Esophagus muscularis mucosa (tissue), 4 donors: ENCODE measurements around the gene C11orf21. TPM values are rescaled to one million over a fixed set of nuclear protein-coding genes. Genes with fewer than 3 reads are reported as not detected.
A peak's percentile ranks its signal among the peaks of the same experiment; 100 is the strongest.

Source experiments
- DNase-seq: peaks from one replicate; pipeline ENCODE4 v3.0.0-alpha.2; 2017; ENCODE audit errors: extremely low spot score
- H3K27ac ChIP-seq, 4 donors: fragments of 200-600 bp; sonication (generic); replicated peaks in 1 of 4; 1 replicate in 3 of 4; 2 replicates in 1 of 4; pipeline ENCODE4 v1.5.1; 2016 to 2019; ENCODE audit warnings: mild to moderate bottlenecking in 1 of 4
- H3K27me3 ChIP-seq, 4 donors: fragments of 200-600 bp; sonication (generic); one replicate each; pipeline versions ENCODE4 v1.5.1 to v1.6.0; 2016 to 2019
- H3K36me3 ChIP-seq, 4 donors: fragments of 200-600 bp; sonication (generic); one replicate each; pipeline ENCODE4 v1.5.1; 2016 to 2019
- H3K4me1 ChIP-seq, 4 donors: fragments of 200-600 bp; sonication (generic); one replicate each; pipeline ENCODE4 v1.5.1; 2016 to 2019
- H3K4me3 ChIP-seq, 4 donors: fragments of 200-600 bp; sonication (generic); 1 replicate in 2 of 4; 2 replicates in 2 of 4; pipeline ENCODE4 v1.5.1; 2016 to 2019; ENCODE audit warnings: mild to moderate bottlenecking in 4 of 4, moderate library complexity in 1 of 4
- H3K9me3 ChIP-seq, 4 donors: fragments of 200-600 bp; sonication (generic); 1 replicate in 3 of 4; 2 replicates in 1 of 4; pipeline ENCODE4 v1.5.1; 2016 to 2019
- CTCF ChIP-seq, 3 experiments: fragments of 200-600 bp in 2 of 3; fragments of 450-650 bp in 1 of 3; sonication (generic) in 2 of 3; IDR thresholded peaks; one replicate each; pipeline ENCODE4 v1.5.1; 2017 to 2019; ENCODE audit warnings: antibody characterized with exemption in 3 of 3, mild to moderate bottlenecking in 2 of 3, moderate library complexity in 1 of 3
- EP300 ChIP-seq: sonication (generic); formaldehyde crosslinking; IDR thresholded peaks from one replicate; pipeline ENCODE4 v1.6.1; 2017; ENCODE audit warnings: antibody characterized with exemption
- POLR2A ChIP-seq: fragments of 450-650 bp; IDR thresholded peaks from one replicate; pipeline ENCODE4 v1.6.1; 2017; ENCODE audit warnings: antibody characterized with exemption, moderate library complexity, mild to moderate bottlenecking, low read depth
- POLR2AphosphoS5 ChIP-seq, 2 donors: sonication (generic); formaldehyde crosslinking; IDR thresholded peaks; one replicate each; pipeline ENCODE4 v1.6.1; 2017; ENCODE audit warnings: antibody characterized with exemption in 2 of 2
- WGBS: methylation state at CpG from one replicate; pipeline ENCODE4 v1.1.5; 2018; 5-methylcytosine and 5-hydroxymethylcytosine counted together
- intact Hi-C: fragments of 100-400 bp; cut with DNase I; formaldehyde crosslinking; loops from one replicate; pipeline ENCODE4 v1.15.1; 2023
- total RNA-seq, 4 donors: library from RNA; depleted of rRNA; stranded (reverse); fragments of >200 nt; gene quantifications; one replicate each; pipeline versions ENCODE4 v1.1.0 to v1.2.1, GENCODE V29; 2016

Gene C11orf21
- total RNA-seq, 4 donors from 2014 or later = 0.29 to 1.2 (median 0.83) TPM; not detected in 1

- no peak for TF ChIP-seq POLR2A
- no peak for TF ChIP-seq POLR2AphosphoS5 (IDR thresholded peaks at IDR 0.05)
- TF ChIP-seq EP300 = no peak
- TF ChIP-seq CTCF (IDR thresholded peaks at IDR 0.05) = no peak
- H3K27me3 ChIP-seq = peaks cover 0 to 85% (median 35%) of the 10 kb centered on the region in 4 donors
- no peaks in the 10 kb centered on the region for H3K36me3 ChIP-seq
- peak overlapping the region; percentile 51 to 62 (median 54) for H3K4me3 ChIP-seq
- DNase-seq = peak; percentile 62
- no peaks in the 10 kb centered on the region for H3K9me3 ChIP-seq
- 0% methylated on average over 5 of the region's 28 CpGs for WGBS
- H3K27ac ChIP-seq = no peak overlapping the region
- intact Hi-C loops = no loop called here
- peaks cover 21 to 30% (median 28%) of the 10 kb centered on the region in 4 donors for H3K4me1 ChIP-seq
These were observed 30.7 kb downstream of the C11orf21 start for GRCh38 chr11:2271077-2271326.

- peaks cover 21 to 30% (median 28%) of the 10 kb centered on the region in 4 donors for H3K4me1 ChIP-seq
- H3K27me3 ChIP-seq = peaks cover 0 to 80% (median 35%) of the 10 kb centered on the region in 4 donors
- no peaks in the 10 kb centered on the region for H3K36me3 ChIP-seq
- under 1% methylated on average over 20 of the region's 89 CpGs for WGBS
- intact Hi-C loops = no loop called here
- peak within 1 kb of the TSS in 2 of 4 donors; percentile 27 to 57 for H3K27ac ChIP-seq
- peak; percentile 72 for DNase-seq
- H3K4me3 ChIP-seq = peak within 1 kb of the TSS; percentile 51 to 62 (median 54)
- H3K9me3 ChIP-seq = no peaks in the 10 kb centered on the region
- TF ChIP-seq EP300 = no peak
- TF ChIP-seq POLR2AphosphoS5 (IDR thresholded peaks at IDR 0.05) = no peak
- TF ChIP-seq POLR2A = no peak
- no peak for TF ChIP-seq CTCF (IDR thresholded peaks at IDR 0.05)
These were observed 31.2 kb downstream of the C11orf21 start, which contains the start of gene ASCL2 for GRCh38 chr11:2270322-2271076. Gene ASCL2 (minus strand): TSS chr11:2270588. CDS start chr11:2270332, 256 bp downstream.

GRCh38 chr11:2269601-2270321 lies 32.0 kb downstream of the C11orf21 start:
- peak; percentile 57 for DNase-seq
- peaks cover 0 to 77% (median 35%) of the 10 kb centered on the region in 4 donors for H3K27me3 ChIP-seq
- peak overlapping the region in 2 of 4 donors; percentile 27 to 57 for H3K27ac ChIP-seq
- TF ChIP-seq POLR2AphosphoS5 (IDR thresholded peaks at IDR 0.05) = no peak
- TF ChIP-seq CTCF (IDR thresholded peaks at IDR 0.05) = no peak
- no peak for TF ChIP-seq EP300
- TF ChIP-seq POLR2A = no peak
- peaks cover 21 to 30% (median 28%) of the 10 kb centered on the region in 4 donors for H3K4me1 ChIP-seq
- WGBS = 0% methylated on average over 9 of the region's 104 CpGs
- peak overlapping the region; percentile 51 to 62 (median 54) for H3K4me3 ChIP-seq
- no peaks in the 10 kb centered on the region for H3K36me3 ChIP-seq
- intact Hi-C loops = no loop called here
- no peaks in the 10 kb centered on the region for H3K9me3 ChIP-seq

- peak overlapping the region in 2 of 4 donors; percentile 27 to 57 for H3K27ac ChIP-seq
- DNase-seq = peak; percentile 91
- H3K4me3 ChIP-seq = peak overlapping the region; percentile 51 to 62 (median 54)
- H3K27me3 ChIP-seq = peaks cover 0 to 75% (median 35%) of the 10 kb centered on the region in 4 donors
- no peak for TF ChIP-seq EP300
- no peak for TF ChIP-seq POLR2AphosphoS5 (IDR thresholded peaks at IDR 0.05)
- no peak for TF ChIP-seq POLR2A
- no peak for TF ChIP-seq CTCF (IDR thresholded peaks at IDR 0.05)
- H3K9me3 ChIP-seq = no peaks in the 10 kb centered on the region
- no peaks in the 10 kb centered on the region for H3K36me3 ChIP-seq
- intact Hi-C loops = no loop called here
- H3K4me1 ChIP-seq = peaks cover 21 to 30% (median 28%) of the 10 kb centered on the region in 4 donors
- 11% methylated on average over 7 of the region's 89 CpGs for WGBS
These were observed 32.8 kb downstream of the C11orf21 start for GRCh38 chr11:2268729-2269600.
